Hematopoietic multipotent progenitor cell treated with erythropoietin and hydrocortisone succinate and interleukin-3 and kit ligand, for 4 days (in vitro differentiated cells): ENCODE data around the gene ZNF701.
A peak's percentile ranks its signal among the peaks of the same experiment; 100 is the strongest.
"Not testable (repeated sequence)": the region's sequence is repeated elsewhere in the genome, so short reads cannot be mapped to it uniquely, and the experiment has no call there.

Source experiments
- DNase-seq: peaks from one replicate; pipeline ENCODE4 v3.0.0-alpha.2; 2015

ZNF701 gene

GRCh38 chr19:52570000-52570861 is at the start of gene ZNF701:
Gene ZNF701 (plus strand): TSS chr19:52570287. CDS start chr19:52574148, 3,861 bp downstream.
- peak; percentile 96 for DNase-seq

- no peak for DNase-seq
Observed at GRCh38 chr19:52522551-52522950, 47.5 kb upstream of the ZNF701 start.

DNA sequence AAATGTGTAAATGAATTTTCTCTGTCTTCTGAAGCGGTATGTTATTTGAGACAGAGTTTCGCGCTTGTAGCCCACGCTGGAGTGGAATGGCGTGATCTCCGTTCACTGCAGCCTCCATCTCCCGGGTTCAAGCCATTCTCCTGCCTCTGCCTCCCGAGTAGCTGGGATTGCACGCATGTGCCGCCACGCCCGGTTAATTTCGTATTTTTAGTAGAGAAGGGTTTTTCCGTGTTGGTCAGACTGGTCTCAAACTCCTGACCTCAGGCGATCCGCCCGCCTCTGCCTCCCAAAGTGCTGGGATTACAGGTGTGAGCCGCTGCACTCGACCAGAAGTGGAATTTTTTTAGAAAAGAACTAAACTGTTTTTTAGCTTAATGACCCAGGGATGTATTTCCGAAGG is 46.0 kb upstream of the ZNF701 start:
- DNase-seq, result no peak

GRCh38 chr19:52527134-52527955 is 42.7 kb upstream of the ZNF701 start, which contains the start of gene ZNF808:
Gene ZNF808 (plus strand): TSS chr19:52527668. CDS start chr19:52543285, 15,617 bp downstream.
- peak; percentile 97 for DNase-seq

GRCh38 chr19:52527956-52528351 is 42.1 kb upstream of the ZNF701 start:
- no peak for DNase-seq

DNA sequence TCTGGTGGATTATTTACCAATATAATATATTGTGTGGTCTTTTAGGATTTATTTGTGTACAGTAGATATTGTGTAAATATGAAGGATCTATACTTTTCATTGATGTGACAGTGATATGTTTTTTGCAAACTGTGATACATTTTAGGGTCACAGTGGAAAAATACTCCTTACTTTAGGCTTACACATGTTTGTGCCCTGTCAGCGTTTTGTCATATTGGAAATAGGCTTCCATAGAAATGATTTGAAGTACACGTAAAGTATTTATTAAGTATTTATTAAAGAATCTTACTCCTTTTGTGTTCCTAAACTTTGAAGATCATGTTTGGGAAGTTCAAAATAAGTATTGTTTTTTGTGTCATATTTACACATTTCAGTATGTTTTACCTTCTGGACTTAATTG is 37.6 kb upstream of the ZNF701 start:
- no peak for DNase-seq

- no peak for DNase-seq
Observed at GRCh38 chr19:52533901-52534300, 36.2 kb upstream of the ZNF701 start.

DNA sequence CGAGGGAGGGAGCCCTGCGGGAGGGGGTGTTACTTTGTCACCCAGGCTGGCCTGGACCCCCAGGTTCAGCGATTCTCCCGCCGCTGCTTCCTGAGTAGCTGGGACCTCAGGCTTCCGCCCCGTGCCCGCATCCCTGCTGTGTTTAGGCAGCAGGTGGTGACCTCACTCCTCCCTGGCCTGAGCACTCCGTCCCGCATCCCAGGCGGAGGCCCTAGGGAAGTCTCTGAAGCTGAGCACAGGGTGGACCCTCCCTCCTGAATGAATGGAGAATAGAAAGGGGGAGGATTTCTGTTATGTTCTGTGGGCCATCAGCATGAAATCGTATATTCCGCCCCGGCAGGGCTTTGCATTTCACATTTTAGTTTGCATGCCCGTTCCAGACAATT is 34.7 kb upstream of the ZNF701 start:
- DNase-seq, result not testable (repeated sequence)

- peak; percentile 96 for DNase-seq
Observed at GRCh38 chr19:52535771-52536447, 34.2 kb upstream of the ZNF701 start.

- peak; percentile 76 for DNase-seq
Observed at GRCh38 chr19:52536448-52536800, 33.7 kb upstream of the ZNF701 start.

DNA sequence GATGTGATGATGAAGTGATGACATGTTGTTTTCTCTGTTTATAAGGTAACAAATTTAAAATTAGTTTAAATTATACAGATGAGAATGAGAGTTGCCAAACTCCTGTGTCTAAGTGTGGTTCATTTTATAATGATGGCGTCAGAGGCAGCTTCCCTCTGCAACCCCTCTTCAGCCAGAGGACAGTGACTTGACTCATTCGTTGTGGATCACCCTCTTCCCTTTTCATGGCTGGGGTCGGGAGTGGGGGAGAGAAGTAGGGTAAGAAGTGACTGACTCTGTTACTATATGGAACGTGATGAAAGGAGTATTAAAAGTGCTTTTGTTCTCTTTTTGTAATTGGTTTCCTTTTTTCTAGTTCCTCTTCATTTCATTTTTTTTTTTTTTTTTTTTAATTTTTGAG is 31.3 kb upstream of the ZNF701 start:
- not testable (repeated sequence) for DNase-seq

- not testable (repeated sequence) for DNase-seq
Observed at GRCh38 chr19:52541176-52541575, 28.9 kb upstream of the ZNF701 start.

- DNase-seq, result no peak
Observed at GRCh38 chr19:52541608-52542007, 28.5 kb upstream of the ZNF701 start.

- DNase-seq, result not testable (repeated sequence)
Observed at GRCh38 chr19:52542541-52542940, 27.5 kb upstream of the ZNF701 start.

GRCh38 chr19:52542984-52543664 is 27.0 kb upstream of the ZNF701 start:
- peak; percentile 38 for DNase-seq

DNA sequence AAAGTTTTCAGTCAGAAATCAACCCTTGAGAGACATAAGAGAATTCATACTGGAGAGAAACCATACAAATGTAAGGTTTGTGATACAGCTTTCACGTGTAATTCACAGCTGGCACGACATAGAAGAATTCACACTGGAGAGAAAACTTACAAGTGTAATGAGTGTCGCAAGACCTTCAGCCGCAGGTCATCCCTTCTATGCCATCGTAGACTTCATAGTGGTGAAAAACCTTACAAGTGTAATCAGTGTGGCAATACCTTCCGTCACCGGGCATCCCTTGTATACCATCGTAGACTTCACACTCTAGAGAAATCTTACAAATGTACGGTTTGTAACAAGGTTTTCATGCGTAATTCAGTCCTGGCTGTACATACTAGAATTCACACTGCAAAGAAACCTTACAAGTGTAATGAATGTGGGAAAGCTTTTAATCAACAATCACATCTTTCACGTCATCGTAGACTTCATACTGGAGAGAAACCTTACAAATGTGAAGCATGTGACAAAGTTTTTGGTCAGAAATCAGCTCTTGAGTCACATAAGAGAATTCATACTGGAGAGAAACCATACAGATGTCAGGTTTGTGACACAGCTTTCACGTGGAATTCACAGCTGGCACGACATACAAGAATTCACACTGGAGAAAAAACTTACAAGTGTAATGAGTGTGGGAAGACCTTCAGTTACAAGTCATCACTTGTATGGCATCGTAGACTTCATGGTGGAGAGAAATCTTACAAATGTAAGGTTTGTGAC is 15.7 kb upstream of the ZNF701 start:
- DNase-seq, result peak; percentile 9

DNA sequence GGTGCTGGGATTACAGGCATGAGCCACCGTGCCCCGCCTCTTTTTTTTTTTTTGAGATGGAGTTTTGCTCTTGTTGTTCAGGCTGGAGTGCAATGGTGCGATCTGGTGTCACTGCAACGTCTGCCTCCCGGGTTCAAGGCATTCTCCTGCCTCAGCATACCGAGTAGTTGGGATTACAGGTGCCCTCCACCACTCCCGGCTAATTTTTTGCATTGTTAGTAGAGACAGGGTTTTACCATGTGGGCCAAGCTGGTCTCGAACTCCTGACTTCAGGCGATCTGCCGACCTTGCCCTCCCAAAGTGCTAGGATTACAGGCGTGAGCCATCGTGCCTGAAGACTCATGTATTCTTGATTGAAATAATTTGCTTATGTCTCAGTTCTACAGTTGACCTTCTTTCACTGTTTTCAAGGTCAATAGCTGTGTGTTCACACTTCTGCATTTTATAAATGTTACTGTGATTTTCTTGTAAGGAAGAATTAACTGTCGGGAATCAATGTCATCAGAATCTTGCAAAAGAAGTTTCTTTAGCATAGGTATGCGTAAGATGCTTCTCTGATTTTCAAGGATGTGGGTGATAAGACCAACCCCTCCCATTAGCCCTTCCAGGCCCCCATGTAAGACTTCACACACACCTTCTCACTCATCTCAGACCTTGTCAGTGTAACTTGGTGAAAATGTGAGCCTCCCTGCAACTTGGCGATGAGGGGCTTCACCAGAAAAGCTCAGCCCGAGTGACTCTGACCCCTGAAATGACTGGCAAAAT is 12.7 kb upstream of the ZNF701 start:
- DNase-seq, result no peak

- not testable (repeated sequence) for DNase-seq
Observed at GRCh38 chr19:52558732-52559445, 11.2 kb upstream of the ZNF701 start.

DNA sequence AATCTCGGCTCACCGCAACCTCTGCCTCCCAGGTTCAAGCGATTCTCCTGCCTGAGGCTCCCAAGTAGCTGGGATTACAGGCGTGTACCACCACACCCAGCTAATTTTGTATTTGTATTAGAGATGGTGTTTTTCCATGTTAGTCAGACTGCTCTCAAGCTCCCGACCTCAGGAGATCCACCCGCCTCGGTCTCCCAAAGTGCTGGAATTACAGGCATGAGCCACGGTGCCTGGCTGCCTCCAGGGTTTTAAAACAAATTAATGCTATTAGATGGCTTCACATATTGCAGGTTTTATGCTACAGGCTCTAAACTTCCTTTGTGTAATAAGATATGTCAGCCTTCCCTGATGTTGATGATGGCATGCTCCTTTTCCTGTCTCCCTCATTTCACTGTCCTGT is 8.5 kb upstream of the ZNF701 start:
- not testable (repeated sequence) for DNase-seq

DNA sequence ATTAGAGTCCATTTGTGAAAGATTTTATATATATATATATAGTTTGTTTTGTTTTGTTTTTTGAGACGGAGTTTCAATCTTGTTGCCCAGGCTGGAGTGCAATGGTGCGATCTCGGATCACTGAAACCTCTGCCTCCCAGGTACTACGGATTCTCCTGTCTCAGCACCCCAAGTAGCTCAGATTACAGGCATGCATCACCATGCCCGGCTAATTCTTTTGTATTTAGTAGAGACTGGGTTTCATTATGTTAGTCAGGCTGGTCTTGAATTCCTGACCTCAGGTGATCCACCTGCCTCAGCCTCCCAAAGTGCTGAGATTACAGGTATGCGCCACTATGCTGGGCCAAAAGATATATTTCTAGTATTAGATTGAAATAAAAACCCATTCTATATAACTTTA is 4.0 kb upstream of the ZNF701 start:
- DNase-seq, result no peak
